Measurements from ENCODE around the gene TMEM8B. TPM values are rescaled to one million over a fixed set of nuclear protein-coding genes. Genes with fewer than 3 reads are reported as not detected.
"Not testable (repeated sequence)": the region's sequence is repeated elsewhere in the genome, so short reads cannot be mapped to it uniquely, and the experiment has no call there.

Gene TMEM8B
- total RNA-seq, 2 experiments from 2014 or later = 3.8 to 4.0 TPM

DNA sequence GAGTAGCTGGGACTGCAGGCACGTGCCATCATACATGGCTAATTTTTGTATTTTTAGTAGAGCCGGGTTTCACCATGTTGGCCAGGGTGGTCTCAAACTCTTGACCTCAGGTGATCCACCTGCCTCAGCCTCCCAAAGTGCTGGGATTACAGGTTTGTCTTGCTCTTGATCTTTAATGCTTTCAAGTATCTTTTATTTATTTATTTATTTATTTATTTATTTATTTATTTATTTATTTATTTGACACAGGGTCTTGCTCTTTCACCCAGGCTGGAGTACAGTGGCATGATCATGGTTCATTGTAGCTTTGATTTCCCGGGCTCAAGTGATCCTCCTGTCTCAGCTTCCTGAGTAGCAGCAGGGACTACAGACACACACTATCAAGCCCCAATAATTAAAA, 55.9 kb downstream of the TMEM8B start:
- H3K27me3 Mint-ChIP-seq = peaks cover 31% of the 10 kb centered on the region
- H3K36me3 Mint-ChIP-seq (ENCODE audit: low read depth); POLR2A ChIA-PET; DNase-seq; H3K27ac Mint-ChIP-seq; H3K4me1 Mint-ChIP-seq; CTCF ChIA-PET; H3K9me3 Mint-ChIP-seq; H3K4me3 Mint-ChIP-seq: not testable (repeated sequence)

- no peaks in the 10 kb centered on the region for H3K9me3 Mint-ChIP-seq
- H3K4me1 Mint-ChIP-seq = no peaks in the 10 kb centered on the region
- POLR2A ChIA-PET = no interaction called here
- H3K27ac Mint-ChIP-seq = no peak overlapping the region
- CTCF ChIA-PET = interaction anchor here (0.6 to 0.9 kb wide), 2 partner anchors 11 to 61 kb away, joined by 3 to 4 read pairs; no protein-coding TSS in a partner anchor
- peaks cover 27% of the 10 kb centered on the region for H3K27me3 Mint-ChIP-seq
- no peak overlapping the region for H3K4me3 Mint-ChIP-seq
- no peaks in the 10 kb centered on the region for H3K36me3 Mint-ChIP-seq (ENCODE audit: low read depth)
- DNase-seq = no peak
These were observed 62.6 kb downstream of the TMEM8B start for GRCh38 chr9:35891646-35892045.

GRCh38 chr9:35892051-35892450, 63.0 kb downstream of the TMEM8B start:
- no peak for DNase-seq
- peaks cover 25% of the 10 kb centered on the region for H3K27me3 Mint-ChIP-seq
- no peaks in the 10 kb centered on the region for H3K9me3 Mint-ChIP-seq
- no peak overlapping the region for H3K4me3 Mint-ChIP-seq
- H3K36me3 Mint-ChIP-seq (ENCODE audit: low read depth) = no peaks in the 10 kb centered on the region
- CTCF ChIA-PET = interaction anchor here (0.6 to 0.9 kb wide), 2 partner anchors 11 to 62 kb away, joined by 3 to 4 read pairs; no protein-coding TSS in a partner anchor
- POLR2A ChIA-PET = no interaction called here
- no peak overlapping the region for H3K27ac Mint-ChIP-seq
- no peaks in the 10 kb centered on the region for H3K4me1 Mint-ChIP-seq

GRCh38 chr9:35896570-35896969, 67.5 kb downstream of the TMEM8B start:
- H3K27me3 Mint-ChIP-seq = peaks cover 38% of the 10 kb centered on the region
- ChIA-PET CTCF (interaction anchor here (0.9 kb wide), 1 partner anchor 35 kb away, joined by 3 read pairs; no protein-coding TSS in a partner anchor), POLR2A (no interaction called here)
- no peak overlapping the region for H3K4me3 Mint-ChIP-seq
- no peaks in the 10 kb centered on the region for H3K4me1 Mint-ChIP-seq
- H3K9me3 Mint-ChIP-seq = no peaks in the 10 kb centered on the region
- no peak for DNase-seq
- no peaks in the 10 kb centered on the region for H3K36me3 Mint-ChIP-seq (ENCODE audit: low read depth)
- H3K27ac Mint-ChIP-seq = no peak overlapping the region

DNA sequence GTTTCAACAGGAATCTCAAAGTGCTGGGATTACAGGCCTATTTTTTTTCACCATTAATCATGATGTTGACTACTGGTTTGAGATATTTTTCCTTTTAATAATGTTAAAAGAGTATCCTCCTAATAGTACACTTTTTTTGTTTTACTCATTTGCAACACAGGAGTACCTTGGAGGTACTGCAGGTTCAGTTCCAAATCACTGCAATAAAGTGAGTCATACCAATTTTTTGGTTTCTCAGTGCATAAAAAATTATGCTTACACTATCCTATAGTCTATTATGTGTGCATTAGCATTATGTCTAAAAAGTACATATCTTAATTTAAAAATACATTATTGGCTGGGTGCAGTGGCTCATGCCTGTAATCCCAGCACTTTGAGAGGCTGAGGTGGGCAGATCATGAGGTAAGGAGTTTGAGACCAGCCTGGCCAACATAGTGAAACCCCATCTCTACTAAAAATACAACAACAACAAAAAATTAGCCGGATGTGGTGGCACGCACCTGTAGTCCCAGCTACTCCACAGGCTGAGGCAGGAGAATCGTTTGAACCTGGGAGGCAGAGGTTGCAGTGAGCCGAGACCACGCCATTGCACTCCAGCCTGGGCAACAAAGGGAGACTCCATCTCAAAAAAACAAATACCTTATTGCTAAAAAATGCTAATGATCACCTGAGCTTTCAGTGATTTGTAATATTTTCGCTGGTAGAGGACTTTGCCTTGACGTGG, 68.5 kb downstream of the TMEM8B start:
- ChIA-PET CTCF (interaction anchor here (0.9 to 1.2 kb wide), 2 partner anchors 15 to 36 kb away, joined by 3 read pairs; no protein-coding TSS in a partner anchor), POLR2A (interaction anchor here (0.7 kb wide), 1 partner anchor 369 kb away, joined by 3 read pairs; no protein-coding TSS in a partner anchor)
- not testable (repeated sequence) for H3K36me3 Mint-ChIP-seq (ENCODE audit: low read depth); H3K4me3 Mint-ChIP-seq; DNase-seq; H3K9me3 Mint-ChIP-seq; H3K4me1 Mint-ChIP-seq; H3K27ac Mint-ChIP-seq
- peaks cover 35% of the 10 kb centered on the region for H3K27me3 Mint-ChIP-seq

DNA sequence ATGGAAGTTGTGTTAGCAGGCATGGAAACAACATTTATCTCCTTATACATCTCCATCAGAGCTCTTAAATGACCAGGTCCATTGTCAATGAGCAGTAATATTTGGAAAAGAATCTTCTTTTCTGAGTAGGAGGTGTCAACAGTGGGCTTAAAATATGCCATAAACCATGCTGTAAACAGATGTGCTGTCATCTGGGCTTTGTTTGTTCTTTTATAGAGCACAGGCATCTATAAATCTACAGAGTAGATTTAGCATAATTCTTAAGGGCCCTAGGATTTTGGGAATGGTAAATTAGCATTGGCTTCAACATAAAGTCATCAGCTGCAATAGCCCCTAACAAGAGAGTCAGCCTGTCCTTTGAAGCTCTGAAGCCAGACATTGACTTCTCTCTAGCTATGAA, 69.3 kb downstream of the TMEM8B start:
- H3K4me3 Mint-ChIP-seq = no peak overlapping the region
- H3K36me3 Mint-ChIP-seq (ENCODE audit: low read depth) = no peaks in the 10 kb centered on the region
- ChIA-PET POLR2A (interaction anchor here (0.7 kb wide), 1 partner anchor 370 kb away, joined by 3 read pairs; no protein-coding TSS in a partner anchor), CTCF (interaction anchor here (1.2 kb wide), 1 partner anchor 16 kb away, joined by 3 read pairs; no protein-coding TSS in a partner anchor)
- H3K27me3 Mint-ChIP-seq = peaks cover 35% of the 10 kb centered on the region
- H3K9me3 Mint-ChIP-seq = no peaks in the 10 kb centered on the region
- DNase-seq = no peak
- no peak overlapping the region for H3K27ac Mint-ChIP-seq
- H3K4me1 Mint-ChIP-seq = peaks cover 6% of the 10 kb centered on the region

DNA sequence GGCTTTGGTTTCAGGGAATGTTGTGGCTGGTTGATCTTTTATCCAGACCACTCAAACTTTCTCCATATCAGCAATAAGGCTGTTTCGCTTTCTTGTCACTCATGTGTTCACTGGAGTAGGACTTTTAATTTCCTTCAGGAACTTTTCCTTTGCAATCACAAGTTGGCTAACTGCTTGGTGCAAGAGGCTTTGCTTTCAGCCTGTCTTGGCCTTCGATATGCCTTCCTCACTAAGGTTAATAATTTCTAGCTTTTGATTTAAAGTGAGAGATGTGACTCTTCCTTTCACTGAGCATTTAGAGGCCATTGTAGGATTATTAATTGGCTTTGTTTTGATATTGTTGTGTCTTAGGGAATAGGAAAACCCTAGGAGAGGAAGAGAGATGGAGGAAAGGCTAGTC, 70.0 kb downstream of the TMEM8B start:
- ChIA-PET CTCF (interaction anchor here (1.2 kb wide), 1 partner anchor 17 kb away, joined by 3 read pairs; no protein-coding TSS in a partner anchor), POLR2A (no interaction called here)
- no peak for DNase-seq
- Mint-ChIP-seq H3K4me3 (no peak overlapping the region), H3K9me3 (no peaks in the 10 kb centered on the region), H3K36me3 (ENCODE audit: low read depth) (no peaks in the 10 kb centered on the region), H3K27ac (no peak overlapping the region), H3K27me3 (peaks cover 28% of the 10 kb centered on the region), H3K4me1 (peaks cover 6% of the 10 kb centered on the region)

- no peaks in the 10 kb centered on the region for H3K9me3 Mint-ChIP-seq
- peak; percentile 73 for DNase-seq
- ChIA-PET POLR2A (no interaction called here), CTCF (interaction anchor here (0.8 to 2.0 kb wide), 6 partner anchors 8 to 77 kb away, joined by 3 to 8 read pairs (median 4); no protein-coding TSS in a partner anchor)
- H3K27ac Mint-ChIP-seq = no peak overlapping the region
- H3K4me3 Mint-ChIP-seq = no peak overlapping the region
- H3K27me3 Mint-ChIP-seq = peaks cover 17% of the 10 kb centered on the region
- H3K4me1 Mint-ChIP-seq = peaks cover 18% of the 10 kb centered on the region
- no peaks in the 10 kb centered on the region for H3K36me3 Mint-ChIP-seq (ENCODE audit: low read depth)
These were observed 74.0 kb downstream of the TMEM8B start for GRCh38 chr9:35903049-35903448.

- no peaks in the 10 kb centered on the region for H3K36me3 Mint-ChIP-seq (ENCODE audit: low read depth)
- ChIA-PET CTCF (interaction anchor here (1.0 to 1.5 kb wide), 2 partner anchors 50 to 119 kb away, joined by 4 read pairs; no protein-coding TSS in a partner anchor), POLR2A (no interaction called here)
- H3K4me3 Mint-ChIP-seq = no peak overlapping the region
- no peak for DNase-seq
- no peaks in the 10 kb centered on the region for H3K9me3 Mint-ChIP-seq
- H3K27me3 Mint-ChIP-seq = peaks cover 7% of the 10 kb centered on the region
- H3K27ac Mint-ChIP-seq = no peak overlapping the region
- H3K4me1 Mint-ChIP-seq = peaks cover 31% of the 10 kb centered on the region
These were observed 75.3 kb downstream of the TMEM8B start for GRCh38 chr9:35904338-35904737.

DNA sequence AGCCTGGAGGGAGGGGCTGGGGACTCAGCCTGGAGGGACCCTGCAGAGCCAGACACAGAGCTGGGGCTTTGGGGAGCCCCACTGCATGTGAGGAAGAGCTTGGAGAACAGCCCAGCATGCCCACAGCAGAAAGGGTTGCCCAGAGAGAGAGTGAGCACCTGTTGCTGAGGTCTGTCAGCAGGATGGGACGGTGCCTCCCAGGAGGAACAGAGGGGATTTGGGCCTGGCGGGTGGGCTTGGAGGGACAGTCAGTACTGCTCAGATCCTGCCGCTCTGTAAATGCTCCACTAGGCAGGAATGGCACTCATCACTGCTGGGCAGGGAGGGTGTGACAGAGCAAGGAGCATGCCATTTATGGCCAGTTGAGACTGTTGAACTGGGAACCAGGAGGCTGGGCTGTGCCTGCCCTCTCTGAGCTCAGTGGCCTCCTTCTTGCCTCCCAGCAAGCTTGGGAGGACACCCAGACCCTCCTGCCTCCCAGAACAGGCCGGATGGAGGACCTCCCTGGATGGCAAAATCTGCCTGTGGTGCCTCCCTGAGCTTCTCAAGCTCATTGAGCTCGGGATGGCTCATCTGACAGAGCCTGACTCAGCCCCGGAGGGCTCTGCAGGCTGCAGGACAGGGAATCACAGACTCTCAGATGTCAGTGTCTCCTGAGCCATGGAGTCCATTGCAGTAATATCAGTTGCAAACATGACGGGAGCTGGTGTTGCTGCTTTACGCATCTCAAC, 76.2 kb downstream of the TMEM8B start:
- no peaks in the 10 kb centered on the region for H3K36me3 Mint-ChIP-seq (ENCODE audit: low read depth)
- peak overlapping the region; percentile 4 for H3K27ac Mint-ChIP-seq
- peaks cover 36% of the 10 kb centered on the region for H3K4me1 Mint-ChIP-seq
- H3K4me3 Mint-ChIP-seq = no peak overlapping the region
- no peak for DNase-seq
- H3K9me3 Mint-ChIP-seq = no peaks in the 10 kb centered on the region
- H3K27me3 Mint-ChIP-seq = peaks cover 6% of the 10 kb centered on the region
- ChIA-PET CTCF (interaction anchor here (0.6 to 1.5 kb wide), 4 partner anchors 50 to 644 kb away, joined by 3 to 4 read pairs (median 4); no protein-coding TSS in a partner anchor), POLR2A (no interaction called here)

GRCh38 chr9:35905912-35906679, 77.1 kb downstream of the TMEM8B start, which contains the start of gene HRCT1:
TSS of gene HRCT1 (plus strand) at chr9:35906202. CDS start at chr9:35906288, 86 bp downstream.
- POLR2A ChIA-PET = no interaction called here
- no peak within 1 kb of the TSS for H3K27ac Mint-ChIP-seq
- peaks cover 45% of the 10 kb centered on the region for H3K4me1 Mint-ChIP-seq
- H3K27me3 Mint-ChIP-seq = peaks cover 3% of the 10 kb centered on the region
- CTCF ChIA-PET = interaction anchor here (0.6 kb wide), 2 partner anchors 136 to 643 kb away, joined by 3 read pairs; no protein-coding TSS in a partner anchor
- peaks cover 1% of the 10 kb centered on the region for H3K36me3 Mint-ChIP-seq (ENCODE audit: low read depth)
- H3K9me3 Mint-ChIP-seq = no peaks in the 10 kb centered on the region
- H3K4me3 Mint-ChIP-seq = no peak within 1 kb of the TSS
- no peak for DNase-seq

DNA sequence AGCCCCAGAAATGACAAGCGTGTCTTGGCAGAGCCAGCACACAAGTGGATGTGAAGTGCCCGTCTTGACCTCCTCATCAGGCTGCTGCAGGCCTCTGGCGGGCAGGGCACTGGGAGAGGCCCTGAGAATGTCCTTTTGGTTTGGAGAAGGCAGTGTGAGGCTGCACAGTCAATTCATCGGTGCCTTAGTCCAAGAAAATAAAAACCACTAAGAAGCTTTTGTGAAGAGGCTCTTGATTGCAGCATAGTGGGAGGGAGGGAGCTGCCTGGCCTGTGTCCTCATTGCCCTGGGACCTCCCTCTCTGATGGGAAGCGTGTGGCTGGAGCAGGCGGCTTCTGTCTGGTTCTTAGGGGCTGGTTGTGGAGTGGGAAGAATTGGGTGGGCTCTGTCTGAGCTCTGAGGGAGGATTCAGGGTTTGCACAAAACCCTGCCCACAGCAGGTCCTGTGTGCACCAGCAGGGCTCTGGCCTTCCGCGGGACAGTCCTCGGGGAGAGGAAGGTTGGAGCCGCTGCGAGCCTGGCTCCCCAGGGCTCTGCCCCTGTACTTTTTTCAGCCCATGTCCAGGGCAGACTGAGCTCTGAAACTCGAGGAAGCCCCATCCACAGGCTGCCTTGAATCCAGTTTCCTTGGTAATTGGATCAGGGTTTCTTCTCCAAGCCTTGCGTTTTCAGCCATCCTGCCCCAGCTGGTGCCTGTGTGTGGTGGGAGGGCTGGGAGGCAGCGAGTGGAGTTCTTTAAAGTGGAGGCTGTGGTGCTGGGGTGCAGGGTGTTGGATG, 78.1 kb downstream of the TMEM8B start:
- Mint-ChIP-seq H3K27ac (peak overlapping the region; percentile 57), H3K4me1 (peaks cover 53% of the 10 kb centered on the region), H3K36me3 (ENCODE audit: low read depth) (peaks cover 1% of the 10 kb centered on the region), H3K4me3 (no peak overlapping the region), H3K9me3 (no peaks in the 10 kb centered on the region), H3K27me3 (no peaks in the 10 kb centered on the region)
- ChIA-PET POLR2A (interaction anchor here (0.6 kb wide), 1 partner anchor 13 kb away, joined by 4 read pairs; no protein-coding TSS in a partner anchor), CTCF (interaction anchor here (1.1 kb wide), 1 partner anchor 34 kb away, joined by 3 read pairs; no protein-coding TSS in a partner anchor)
- DNase-seq = no peak

All from activated CD4-positive, alpha-beta T cell treated with anti-CD3 and anti-CD28 coated beads, Interleukin-2, amount 10 ng/mL, durations not matched to agents 7 days and 5 days (primary cell).